Tongue (tissue), 2 donors: ENCODE results near the gene GJA8. TPM values are rescaled to one million over a fixed set of nuclear protein-coding genes. Genes with fewer than 3 reads are reported as not detected.
"Not testable (repeated sequence)": the region's sequence is repeated elsewhere in the genome, so short reads cannot be mapped to it uniquely, and the experiment has no call there.

Source experiments
- DNase-seq: peaks from one replicate; pipeline ENCODE4 v3.0.0-alpha.2; 2015
- total RNA-seq: library from RNA; depleted of rRNA; stranded (reverse); fragments of >200 nt; gene quantifications from one replicate; pipeline ENCODE4 v1.2.3, GENCODE V29; 2014

Gene GJA8
- total RNA-seq, 1 donor from 2014 or later, result not detected

DNA sequence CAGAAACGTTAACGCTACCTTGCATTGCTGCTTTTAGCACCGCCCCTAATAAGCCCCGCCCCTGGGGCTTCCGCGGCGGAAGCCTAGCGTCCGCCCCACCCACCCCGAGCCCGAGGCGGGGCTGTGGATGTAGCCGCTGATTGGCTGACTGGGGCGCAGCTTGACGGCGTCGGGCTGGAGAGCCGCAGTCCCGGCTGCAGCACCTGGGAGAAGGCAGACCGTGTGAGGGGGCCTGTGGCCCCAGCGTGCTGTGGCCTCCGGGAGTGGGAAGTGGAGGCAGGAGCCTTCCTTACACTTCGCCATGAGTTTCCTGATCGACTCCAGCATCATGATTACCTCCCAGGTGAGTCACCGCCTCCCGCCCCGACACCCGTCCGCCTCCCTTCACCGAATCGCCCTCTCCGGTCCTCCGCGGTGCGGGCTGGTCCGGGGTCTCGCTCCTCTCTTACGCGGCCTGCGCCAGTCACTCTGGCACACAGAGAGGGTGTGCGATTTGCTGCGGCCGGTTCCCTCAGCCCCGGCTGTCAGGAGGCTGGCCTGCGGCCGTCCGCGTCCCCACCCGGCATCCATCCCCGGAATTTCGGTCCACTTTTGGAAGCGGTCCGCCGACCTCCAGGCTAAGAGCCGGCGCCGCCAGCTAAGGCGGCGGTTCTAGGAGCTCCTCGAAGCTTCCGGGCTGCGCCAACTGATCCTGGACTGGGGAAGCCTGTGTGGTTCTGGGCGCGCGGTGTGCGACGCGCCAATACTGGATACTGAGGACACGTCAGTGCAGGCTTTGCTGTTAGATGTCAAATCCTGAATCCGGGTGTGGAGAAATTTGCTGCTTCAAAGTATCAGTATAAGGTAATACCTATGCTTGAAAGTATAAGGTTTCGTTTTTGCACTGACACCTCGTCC, 25.9 kb downstream of the GJA8 start, which contains the start of gene GPR89B:
TSS of gene GPR89B (plus strand) at position 185 of the 897 bp plus-strand sequence. CDS start at position 302, 117 bp downstream.
- DNase-seq, result peak; percentile 95

GRCh38 chr1:147931137-147931536, 28.5 kb downstream of the GJA8 start:
- not testable (repeated sequence) for DNase-seq

DNA sequence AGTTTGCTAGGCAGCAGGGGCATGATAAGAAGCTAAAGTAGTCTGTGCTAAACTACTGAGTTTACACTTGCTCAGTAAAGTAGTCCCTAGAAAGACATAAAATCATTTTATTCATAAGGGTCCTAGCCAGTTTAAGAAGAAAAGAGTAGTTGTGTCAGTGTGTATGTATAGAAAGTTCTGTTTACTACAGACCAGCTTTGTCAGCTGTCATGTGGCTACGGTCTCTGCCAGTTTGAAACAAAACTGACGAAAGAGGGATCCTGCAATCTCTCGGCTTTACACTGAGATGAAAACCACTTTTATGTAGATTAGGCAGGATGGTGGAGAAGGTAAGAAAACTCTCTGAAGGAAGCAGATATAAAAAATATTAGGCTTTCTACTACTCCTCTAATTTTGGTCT, 32.7 kb downstream of the GJA8 start:
- not testable (repeated sequence) for DNase-seq

GRCh38 chr1:147940456-147940855, 37.9 kb downstream of the GJA8 start:
- peak; percentile 6 for DNase-seq

DNA sequence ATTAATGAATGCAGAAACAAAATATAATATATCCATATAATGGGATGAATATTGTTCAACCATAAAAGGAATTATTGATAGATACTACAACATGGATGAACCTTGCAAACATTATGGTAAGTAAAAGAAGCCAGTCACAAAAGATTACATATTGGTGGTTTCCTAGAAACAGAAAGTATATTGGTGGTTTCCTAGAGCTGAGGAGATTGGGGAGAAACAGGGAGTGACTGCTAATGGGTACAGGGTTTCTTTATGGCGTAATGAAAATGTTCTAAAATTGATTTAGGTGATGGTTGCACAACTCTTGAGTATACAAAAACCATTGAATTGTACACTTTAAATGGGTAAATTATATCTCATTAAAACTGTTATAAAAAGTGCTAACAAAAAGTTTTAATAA, 40.0 kb downstream of the GJA8 start:
- not testable (repeated sequence) for DNase-seq

- DNase-seq, result not testable (repeated sequence)
Measured at GRCh38 chr1:147949517-147949916, 46.9 kb downstream of the GJA8 start.

Other genes starting within 250 kb of the GJA8 start
- gene ACP6, start 232.3 kb upstream of the GJA8 start, total RNA-seq, result 4.8 TPM
- 15.4 TPM for gene GJA5, start 142.2 kb upstream of the GJA8 start, total RNA-seq
- 18.5 TPM for gene GPR89B, start 25.6 kb downstream of the GJA8 start, total RNA-seq
- 10.4 TPM for gene NBPF11, start 249.5 kb downstream of the GJA8 start, total RNA-seq